ENCODE results near the gene VILL.
A peak's percentile ranks its signal among the peaks of the same experiment; 100 is the strongest.

The VILL gene

GRCh38 chr3:37997791-37998370 is 7.3 kb downstream of the VILL start:
- peaks cover 51% of the 10 kb centered on the region for H3K36me3 ChIP-seq (ENCODE audit: control insufficient read depth, insufficient read depth, low read length)
- no peaks in the 10 kb centered on the region for H3K27me3 ChIP-seq (ENCODE audit: control insufficient read depth, insufficient read depth, low read length)
- no peaks in the 10 kb centered on the region for H3K9me3 ChIP-seq (ENCODE audit: control insufficient read depth, low read length)
- H3K4me3 ChIP-seq (ENCODE audit: low read length), result peak overlapping the region; percentile 17
- H3K9ac ChIP-seq (ENCODE audit: low read length), result peak overlapping the region; percentile 71
- H3K4me1 ChIP-seq (ENCODE audit: control insufficient read depth, insufficient read depth, low read length), result peaks cover 94% of the 10 kb centered on the region

DNA sequence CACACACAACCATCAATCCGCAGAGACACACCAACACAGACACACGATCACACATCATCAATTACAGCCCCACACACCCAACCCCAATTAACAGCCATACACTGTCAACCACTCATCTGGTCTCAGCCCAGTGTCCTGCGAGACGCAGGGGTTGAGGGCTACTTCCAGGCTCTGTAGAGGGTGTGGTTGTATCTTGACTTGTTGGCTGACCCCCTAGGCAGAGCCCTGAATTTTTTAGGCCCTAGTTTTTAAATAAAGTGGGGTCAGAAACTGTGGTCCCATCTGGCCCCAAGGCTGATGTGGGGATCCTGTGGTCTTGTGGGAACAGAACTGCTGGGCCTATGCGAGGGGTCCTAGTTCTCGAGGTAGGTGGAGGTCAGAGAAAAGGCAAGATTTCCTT is 9.2 kb downstream of the VILL start:
- Histone ChIP-seq H3K4me1 (ENCODE audit: control insufficient read depth, insufficient read depth, low read length) (peaks cover 94% of the 10 kb centered on the region), H3K4me3 (ENCODE audit: low read length) (no peak overlapping the region), H3K9me3 (ENCODE audit: control insufficient read depth, low read length) (no peaks in the 10 kb centered on the region), H3K9ac (ENCODE audit: low read length) (no peak overlapping the region), H3K27me3 (ENCODE audit: control insufficient read depth, insufficient read depth, low read length) (no peaks in the 10 kb centered on the region), H3K36me3 (ENCODE audit: control insufficient read depth, insufficient read depth, low read length) (peaks cover 60% of the 10 kb centered on the region)

DNA sequence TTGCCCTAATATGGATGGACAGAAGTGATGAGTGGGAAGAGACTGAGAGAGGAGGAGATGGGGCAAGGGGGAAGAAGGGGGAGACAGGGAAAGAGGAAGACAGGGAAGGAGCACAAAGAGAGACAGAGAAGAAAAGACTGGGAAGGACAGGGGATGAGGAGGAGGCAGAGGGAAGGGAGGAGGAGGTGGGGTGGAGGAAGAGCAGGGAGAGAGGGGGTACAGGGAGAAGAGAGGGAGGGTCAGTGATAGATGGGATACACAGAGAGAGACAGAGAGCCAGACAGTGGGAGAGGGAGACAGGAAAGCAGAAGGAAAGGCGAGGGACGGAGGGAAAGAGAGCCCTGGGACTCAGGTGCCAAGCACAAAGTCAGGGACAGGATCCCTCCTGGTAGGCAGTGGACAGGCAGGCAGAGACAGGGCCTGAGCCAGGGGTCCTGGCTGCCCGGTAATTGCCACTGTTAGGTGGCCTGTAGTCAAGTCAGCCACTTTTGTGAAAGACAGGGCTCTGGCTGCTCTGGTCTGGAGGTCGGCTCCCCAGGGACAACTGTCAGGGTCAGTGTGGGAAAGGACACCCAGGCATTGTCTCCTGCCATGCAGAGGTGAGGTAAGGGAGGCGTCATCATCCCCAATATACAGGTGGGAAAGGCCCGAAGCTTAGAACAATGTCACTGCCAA is 9.8 kb downstream of the VILL start:
- Histone ChIP-seq H3K27me3 (ENCODE audit: control insufficient read depth, insufficient read depth, low read length) (no peaks in the 10 kb centered on the region), H3K4me1 (ENCODE audit: control insufficient read depth, insufficient read depth, low read length) (peaks cover 94% of the 10 kb centered on the region), H3K4me3 (ENCODE audit: low read length) (no peak overlapping the region), H3K9me3 (ENCODE audit: control insufficient read depth, low read length) (no peaks in the 10 kb centered on the region), H3K9ac (ENCODE audit: low read length) (no peak overlapping the region), H3K36me3 (ENCODE audit: control insufficient read depth, insufficient read depth, low read length) (peaks cover 63% of the 10 kb centered on the region)

GRCh38 chr3:38000965-38001455 is 10.4 kb downstream of the VILL start:
- Histone ChIP-seq H3K36me3 (ENCODE audit: control insufficient read depth, insufficient read depth, low read length) (peaks cover 62% of the 10 kb centered on the region), H3K27me3 (ENCODE audit: control insufficient read depth, insufficient read depth, low read length) (no peaks in the 10 kb centered on the region), H3K4me3 (ENCODE audit: low read length) (no peak overlapping the region), H3K4me1 (ENCODE audit: control insufficient read depth, insufficient read depth, low read length) (peaks cover 95% of the 10 kb centered on the region), H3K9me3 (ENCODE audit: control insufficient read depth, low read length) (no peaks in the 10 kb centered on the region), H3K9ac (ENCODE audit: low read length) (no peak overlapping the region)

DNA sequence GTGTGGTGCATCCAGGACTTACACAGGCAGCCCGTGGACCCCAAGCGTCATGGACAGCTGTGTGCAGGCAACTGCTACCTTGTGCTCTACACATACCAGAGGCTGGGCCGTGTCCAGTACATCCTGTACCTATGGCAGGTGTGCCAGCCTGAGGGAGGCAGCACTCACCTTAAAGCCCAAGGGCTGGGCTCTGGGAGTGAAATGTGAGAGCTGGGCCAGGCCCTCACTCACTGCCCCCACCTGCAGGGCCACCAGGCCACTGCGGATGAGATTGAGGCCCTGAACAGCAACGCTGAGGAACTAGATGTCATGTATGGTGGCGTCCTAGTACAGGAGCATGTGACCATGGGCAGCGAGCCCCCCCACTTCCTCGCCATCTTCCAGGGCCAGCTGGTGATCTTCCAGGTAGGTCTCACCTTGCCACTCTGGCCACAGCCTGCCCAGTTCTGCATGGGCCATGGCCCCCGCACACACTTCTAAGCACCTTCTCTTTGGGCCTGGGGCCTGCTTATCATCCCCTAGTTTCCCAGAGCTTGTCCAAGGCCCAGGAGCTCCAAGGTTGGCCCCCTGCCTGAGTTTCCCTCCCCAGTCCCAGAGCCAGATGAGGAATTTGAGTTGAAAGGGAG is 11.0 kb downstream of the VILL start:
- no peak overlapping the region for H3K4me3 ChIP-seq (ENCODE audit: low read length)
- no peak overlapping the region for H3K9ac ChIP-seq (ENCODE audit: low read length)
- no peaks in the 10 kb centered on the region for H3K27me3 ChIP-seq (ENCODE audit: control insufficient read depth, insufficient read depth, low read length)
- no peaks in the 10 kb centered on the region for H3K9me3 ChIP-seq (ENCODE audit: control insufficient read depth, low read length)
- H3K4me1 ChIP-seq (ENCODE audit: control insufficient read depth, insufficient read depth, low read length), result peaks cover 93% of the 10 kb centered on the region
- peaks cover 59% of the 10 kb centered on the region for H3K36me3 ChIP-seq (ENCODE audit: control insufficient read depth, insufficient read depth, low read length)

- Histone ChIP-seq H3K36me3 (ENCODE audit: control insufficient read depth, insufficient read depth, low read length) (peaks cover 53% of the 10 kb centered on the region), H3K9ac (ENCODE audit: low read length) (peak overlapping the region; percentile 40), H3K9me3 (ENCODE audit: control insufficient read depth, low read length) (no peaks in the 10 kb centered on the region), H3K4me1 (ENCODE audit: control insufficient read depth, insufficient read depth, low read length) (peaks cover 84% of the 10 kb centered on the region), H3K4me3 (ENCODE audit: low read length) (no peak overlapping the region), H3K27me3 (ENCODE audit: control insufficient read depth, insufficient read depth, low read length) (no peaks in the 10 kb centered on the region)
Observed at GRCh38 chr3:38002291-38002876, 11.8 kb downstream of the VILL start.

DNA sequence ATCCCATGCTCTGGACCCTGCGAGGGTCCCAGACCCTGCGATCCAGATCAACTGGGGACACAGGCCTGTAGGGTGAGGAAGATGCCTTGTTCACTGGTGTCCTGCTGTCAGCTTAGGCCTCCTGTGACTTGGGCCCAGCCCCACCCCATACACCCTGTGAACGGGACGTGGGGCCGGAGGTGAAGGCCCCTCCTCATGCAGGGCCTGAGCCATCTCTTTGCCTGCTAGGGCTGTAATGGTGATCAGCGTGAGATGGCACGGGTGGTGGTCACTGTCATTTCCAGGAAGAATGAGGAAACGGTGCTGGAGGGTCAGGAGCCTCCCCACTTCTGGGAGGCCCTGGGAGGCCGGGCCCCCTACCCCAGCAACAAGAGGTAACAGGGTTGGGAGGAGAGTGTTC is 12.4 kb downstream of the VILL start:
- Histone ChIP-seq H3K27me3 (ENCODE audit: control insufficient read depth, insufficient read depth, low read length) (no peaks in the 10 kb centered on the region), H3K4me1 (ENCODE audit: control insufficient read depth, insufficient read depth, low read length) (peaks cover 79% of the 10 kb centered on the region), H3K36me3 (ENCODE audit: control insufficient read depth, insufficient read depth, low read length) (peaks cover 48% of the 10 kb centered on the region), H3K4me3 (ENCODE audit: low read length) (no peak overlapping the region), H3K9ac (ENCODE audit: low read length) (peak overlapping the region; percentile 40), H3K9me3 (ENCODE audit: control insufficient read depth, low read length) (no peaks in the 10 kb centered on the region)

GRCh38 chr3:38003371-38003816 is 12.8 kb downstream of the VILL start:
- Histone ChIP-seq H3K4me3 (ENCODE audit: low read length) (no peak overlapping the region), H3K27me3 (ENCODE audit: control insufficient read depth, insufficient read depth, low read length) (no peaks in the 10 kb centered on the region), H3K4me1 (ENCODE audit: control insufficient read depth, insufficient read depth, low read length) (peaks cover 74% of the 10 kb centered on the region), H3K9me3 (ENCODE audit: control insufficient read depth, low read length) (no peaks in the 10 kb centered on the region), H3K9ac (ENCODE audit: low read length) (peak overlapping the region; percentile 40), H3K36me3 (ENCODE audit: control insufficient read depth, insufficient read depth, low read length) (peaks cover 47% of the 10 kb centered on the region)

- Histone ChIP-seq H3K36me3 (ENCODE audit: control insufficient read depth, insufficient read depth, low read length) (peaks cover 47% of the 10 kb centered on the region), H3K9me3 (ENCODE audit: control insufficient read depth, low read length) (no peaks in the 10 kb centered on the region), H3K9ac (ENCODE audit: low read length) (peak overlapping the region; percentile 40), H3K4me1 (ENCODE audit: control insufficient read depth, insufficient read depth, low read length) (peaks cover 70% of the 10 kb centered on the region), H3K4me3 (ENCODE audit: low read length) (no peak overlapping the region), H3K27me3 (ENCODE audit: control insufficient read depth, insufficient read depth, low read length) (no peaks in the 10 kb centered on the region)
Observed at GRCh38 chr3:38003817-38004414, 13.3 kb downstream of the VILL start.

DNA sequence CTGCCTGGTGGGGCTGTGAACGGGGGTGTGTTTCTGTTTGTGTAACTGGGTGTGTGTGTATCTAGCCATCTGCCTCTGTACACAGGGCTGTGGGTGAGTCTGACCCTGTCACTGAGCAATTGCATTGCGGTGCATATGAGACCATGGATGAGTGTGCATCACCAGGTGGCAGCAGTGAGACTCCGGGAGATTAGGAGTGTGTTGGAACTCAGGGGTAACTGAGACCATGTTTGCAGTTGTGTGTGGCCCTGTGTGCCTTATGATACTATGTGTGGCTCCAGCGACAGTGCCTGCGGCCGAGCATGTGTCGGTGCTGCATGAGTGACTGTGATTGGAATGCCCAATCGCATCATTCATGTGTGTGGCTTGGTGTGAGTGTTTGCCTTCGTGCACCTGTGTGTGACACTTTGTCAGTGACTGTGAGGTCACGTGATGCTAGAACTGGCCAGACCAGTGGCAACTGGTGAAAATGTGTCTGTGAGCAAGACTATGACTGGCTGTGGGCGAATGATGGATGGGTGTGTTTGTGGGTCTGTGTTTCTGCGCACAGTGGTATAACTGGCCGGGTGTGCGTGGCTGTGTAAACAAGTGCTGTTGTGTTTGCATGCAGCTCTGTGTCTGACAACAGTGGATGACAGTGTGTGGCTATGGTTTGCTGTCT is 14.0 kb downstream of the VILL start:
- Histone ChIP-seq H3K27me3 (ENCODE audit: control insufficient read depth, insufficient read depth, low read length) (no peaks in the 10 kb centered on the region), H3K9me3 (ENCODE audit: control insufficient read depth, low read length) (no peaks in the 10 kb centered on the region), H3K9ac (ENCODE audit: low read length) (no peak overlapping the region), H3K4me1 (ENCODE audit: control insufficient read depth, insufficient read depth, low read length) (peaks cover 65% of the 10 kb centered on the region), H3K4me3 (ENCODE audit: low read length) (peak overlapping the region; percentile 7), H3K36me3 (ENCODE audit: control insufficient read depth, insufficient read depth, low read length) (peaks cover 45% of the 10 kb centered on the region)

GRCh38 chr3:38005076-38006020 is 14.8 kb downstream of the VILL start:
- no peaks in the 10 kb centered on the region for H3K9me3 ChIP-seq (ENCODE audit: control insufficient read depth, low read length)
- H3K27me3 ChIP-seq (ENCODE audit: control insufficient read depth, insufficient read depth, low read length), result no peaks in the 10 kb centered on the region
- H3K4me1 ChIP-seq (ENCODE audit: control insufficient read depth, insufficient read depth, low read length), result peaks cover 59% of the 10 kb centered on the region
- peak overlapping the region; percentile 7 for H3K4me3 ChIP-seq (ENCODE audit: low read length)
- peaks cover 37% of the 10 kb centered on the region for H3K36me3 ChIP-seq (ENCODE audit: control insufficient read depth, insufficient read depth, low read length)
- H3K9ac ChIP-seq (ENCODE audit: low read length), result peak overlapping the region; percentile 14

Measured in mucosa of stomach (tissue), 1 donor.